ENCODE data around the gene ARL14EPL.

- TF ChIP-seq, protein P1, sequence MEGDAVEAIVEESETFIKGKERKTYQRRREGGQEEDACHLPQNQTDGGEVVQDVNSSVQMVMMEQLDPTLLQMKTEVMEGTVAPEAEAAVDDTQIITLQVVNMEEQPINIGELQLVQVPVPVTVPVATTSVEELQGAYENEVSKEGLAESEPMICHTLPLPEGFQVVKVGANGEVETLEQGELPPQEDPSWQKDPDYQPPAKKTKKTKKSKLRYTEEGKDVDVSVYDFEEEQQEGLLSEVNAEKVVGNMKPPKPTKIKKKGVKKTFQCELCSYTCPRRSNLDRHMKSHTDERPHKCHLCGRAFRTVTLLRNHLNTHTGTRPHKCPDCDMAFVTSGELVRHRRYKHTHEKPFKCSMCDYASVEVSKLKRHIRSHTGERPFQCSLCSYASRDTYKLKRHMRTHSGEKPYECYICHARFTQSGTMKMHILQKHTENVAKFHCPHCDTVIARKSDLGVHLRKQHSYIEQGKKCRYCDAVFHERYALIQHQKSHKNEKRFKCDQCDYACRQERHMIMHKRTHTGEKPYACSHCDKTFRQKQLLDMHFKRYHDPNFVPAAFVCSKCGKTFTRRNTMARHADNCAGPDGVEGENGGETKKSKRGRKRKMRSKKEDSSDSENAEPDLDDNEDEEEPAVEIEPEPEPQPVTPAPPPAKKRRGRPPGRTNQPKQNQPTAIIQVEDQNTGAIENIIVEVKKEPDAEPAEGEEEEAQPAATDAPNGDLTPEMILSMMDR (IDR thresholded peaks at IDR 0.05; ENCODE audit: low read length): no peak
- TF ChIP-seq EZH2 (IDR thresholded peaks at IDR 0.05; ENCODE audit: borderline replicate concordance, low read length): no peak
Measured at GRCh38 chr5:116071211-116071610, 38.9 kb downstream of the ARL14EPL start.

Data from OCI-LY1 (cell line).